ENCODE measurements around the gene ACADS. TPM values are rescaled to one million over a fixed set of nuclear protein-coding genes. Genes with fewer than 3 reads are reported as not detected.

Gene ACADS
- polyA plus RNA-seq, 1 donor from 2014 or later, result 3.6 TPM

- H3K27me3 ChIP-seq (ENCODE audit: insufficient read depth, low read depth, low read length), result no peaks in the 10 kb centered on the region
- H3K4me3 ChIP-seq (ENCODE audit: low read length), result no peak overlapping the region
- H3F3A ChIP-seq (ENCODE audit: insufficient read depth, low read length, poor library complexity, severe bottlenecking), result no peaks in the 10 kb centered on the region
- H4K20me1 ChIP-seq (ENCODE audit: insufficient read depth), result no peaks in the 10 kb centered on the region
- H3K9me3 ChIP-seq (ENCODE audit: low read length), result no peaks in the 10 kb centered on the region
- no peak overlapping the region for H2AFZ ChIP-seq (ENCODE audit: low read depth, low read length)
- H3K36me3 ChIP-seq (ENCODE audit: insufficient read depth, low read length), result no peaks in the 10 kb centered on the region
- TF ChIP-seq REST (IDR thresholded peaks at IDR 0.05; ENCODE audit: borderline replicate concordance) (no peak), POLR2AphosphoS5 (IDR thresholded peaks at IDR 0.05) (no peak), SMC3 (conservative IDR thresholded peaks at IDR 0.05; ENCODE audit: poor library complexity) (no peak)
- H3K9me2 ChIP-seq (ENCODE audit: insufficient read depth, low read length), result no peaks in the 10 kb centered on the region
- no peak overlapping the region for H3K27ac ChIP-seq (ENCODE audit: low read length)
- no peak overlapping the region for H3K9ac ChIP-seq (ENCODE audit: low read length)
- H3K4me2 ChIP-seq (ENCODE audit: low read length), result no peak overlapping the region
- H3K79me2 ChIP-seq (replicated peaks; ENCODE audit: insufficient read depth, low read length), result no peaks in the 10 kb centered on the region
Observed at GRCh38 chr12:120739821-120740613, 14.4 kb downstream of the ACADS start.

GRCh38 chr12:120740871-120741270 lies 15.2 kb downstream of the ACADS start:
- no peaks in the 10 kb centered on the region for H4K20me1 ChIP-seq (ENCODE audit: insufficient read depth)
- H3F3A ChIP-seq (ENCODE audit: insufficient read depth, low read length, poor library complexity, severe bottlenecking), result no peaks in the 10 kb centered on the region
- H3K36me3 ChIP-seq (ENCODE audit: insufficient read depth, low read length), result no peaks in the 10 kb centered on the region
- H3K4me2 ChIP-seq (ENCODE audit: low read length), result no peak overlapping the region
- H3K79me2 ChIP-seq (replicated peaks; ENCODE audit: insufficient read depth, low read length), result no peaks in the 10 kb centered on the region
- H3K9ac ChIP-seq (ENCODE audit: low read length), result no peak overlapping the region
- H3K27ac ChIP-seq (ENCODE audit: low read length), result no peak overlapping the region
- H3K9me2 ChIP-seq (ENCODE audit: insufficient read depth, low read length), result no peaks in the 10 kb centered on the region
- no peak for TF ChIP-seq RAD21 (conservative IDR thresholded peaks at IDR 0.05)
- no peak for TF ChIP-seq TAF1 (IDR thresholded peaks at IDR 0.05; ENCODE audit: low read depth)
- TF ChIP-seq CTCF (IDR thresholded peaks at IDR 0.05; ENCODE audit: poor library complexity, severe bottlenecking), result no peak
- TF ChIP-seq REST (IDR thresholded peaks at IDR 0.05; ENCODE audit: borderline replicate concordance), result no peak
- TF ChIP-seq SMC3 (conservative IDR thresholded peaks at IDR 0.05; ENCODE audit: poor library complexity), result no peak
- no peak for TF ChIP-seq MXI1 (conservative IDR thresholded peaks at IDR 0.05; ENCODE audit: poor library complexity, severe bottlenecking)
- TF ChIP-seq EP300 (conservative IDR thresholded peaks at IDR 0.05; ENCODE audit: poor library complexity, severe bottlenecking), result no peak
- no peak for TF ChIP-seq POLR2AphosphoS5 (IDR thresholded peaks at IDR 0.05)
- TF ChIP-seq EZH2 (IDR thresholded peaks at IDR 0.05; ENCODE audit: borderline replicate concordance, insufficient read depth, low read length, poor library complexity, severe bottlenecking), result no peak
- H3K27me3 ChIP-seq (ENCODE audit: insufficient read depth, low read depth, low read length), result no peaks in the 10 kb centered on the region
- H3K9me3 ChIP-seq (ENCODE audit: low read length), result no peaks in the 10 kb centered on the region
- H2AFZ ChIP-seq (ENCODE audit: low read depth, low read length), result no peak overlapping the region
- H3K4me3 ChIP-seq (ENCODE audit: low read length), result no peak overlapping the region

Data from neural cell (in vitro differentiated cells).